Muscle of leg (tissue), 16 donors: ENCODE data around the gene ZNF154. TPM values are rescaled to one million over a fixed set of nuclear protein-coding genes. Genes with fewer than 3 reads are reported as not detected.
"Not testable (repeated sequence)": the region's sequence is repeated elsewhere in the genome, so short reads cannot be mapped to it uniquely, and the experiment has no call there.

Source experiments
- DNase-seq: peaks from one replicate; pipeline ENCODE4 v3.0.0; 2013
- H3K27ac ChIP-seq: one replicate; pipeline ENCODE4 v1.5.1; 2013; ENCODE audit warnings: mild to moderate bottlenecking, low read length, control low read depth
- H3K27me3 ChIP-seq: one replicate; pipeline ENCODE4 v1.6.1; 2013; ENCODE audit warnings: low read length; ENCODE audit not compliant: control insufficient read depth, insufficient read depth
- H3K36me3 ChIP-seq: one replicate; pipeline ENCODE4 v1.6.1; 2013; ENCODE audit warnings: low read length; ENCODE audit not compliant: control insufficient read depth, insufficient read depth
- H3K4me1 ChIP-seq: one replicate; pipeline ENCODE4 v1.6.1; 2013; ENCODE audit warnings: low read length; ENCODE audit not compliant: control insufficient read depth, insufficient read depth
- H3K4me3 ChIP-seq: one replicate; pipeline ENCODE4 v1.5.1; 2013; ENCODE audit warnings: low read length, control low read depth
- H3K9me3 ChIP-seq: replicated peaks from 2 replicates; pipeline ENCODE4 v1.6.1; 2013; ENCODE audit warnings: low read depth, low read length; ENCODE audit not compliant: control insufficient read depth
- WGBS: methylation state at CpG from one replicate; pipeline ENCODE4 v1.1.5; 2013; ENCODE audit warnings: missing lambda C conversion rate; ENCODE audit not compliant: insufficient coverage; 5-methylcytosine and 5-hydroxymethylcytosine counted together
- long read RNA-seq, 11 donors: transcript quantifications; one replicate each; lab custom pipeline, GENCODE V29; 2026
- polyA plus RNA-seq, 8 donors: library from polyadenylated mRNA; unstranded; fragments of 120-200 nt; gene quantifications; one replicate each; pipeline versions ENCODE4 v1.2.1 to v1.2.3, GENCODE V29; 2013; ENCODE audit warnings: inconsistent platforms in 1 of 8, low replicate concordance in 1 of 8; ENCODE audit not compliant: insufficient read length in 8 of 8, insufficient read depth in 1 of 8
- total RNA-seq: library from RNA; stranded (reverse); fragments of 120-200 nt; gene quantifications from one replicate; pipeline ENCODE4 v1.2.4, GENCODE V29; 2013

The ZNF154 gene
- total RNA-seq (7.6 TPM), polyA plus RNA-seq (10 to 100 TPM in 4 of 8 donors, 1 to 10 TPM in 4; 8.7 to 14.2 (median 10.0) TPM)
- long read RNA-seq, donor 1: 0 reads
- long read RNA-seq, donor 2: 0 reads
- long read RNA-seq, donor 3, partial matches to known transcripts: 0 of 1 reads
- long read RNA-seq, donor 3, other reads (novel, unspliced or antisense): 0 of 1 reads
- long read RNA-seq, donor 4: 0 reads
- long read RNA-seq, donor 5, partial matches to known transcripts: 11 of 12 reads
- long read RNA-seq, donor 5, other reads (novel, unspliced or antisense): 0 of 12 reads
- long read RNA-seq, donor 6, partial matches to known transcripts: 0 of 1 reads
- long read RNA-seq, donor 6, other reads (novel, unspliced or antisense): 0 of 1 reads
- long read RNA-seq, donor 7, full-length matches to known transcripts: 3 of 3 reads
- long read RNA-seq, donor 7, partial matches to known transcripts: 0 of 3 reads
- long read RNA-seq, donor 7, other reads (novel, unspliced or antisense): 0 of 3 reads
- long read RNA-seq, donor 8: 0 reads
- long read RNA-seq, donor 9, partial matches to known transcripts: 0 of 1 reads
- long read RNA-seq, donor 9, other reads (novel, unspliced or antisense): 0 of 1 reads
- long read RNA-seq, donor 10, partial matches to known transcripts: 5 of 5 reads
- long read RNA-seq, donor 10, other reads (novel, unspliced or antisense): 0 of 5 reads
- long read RNA-seq, donor 11: 0 reads

DNA sequence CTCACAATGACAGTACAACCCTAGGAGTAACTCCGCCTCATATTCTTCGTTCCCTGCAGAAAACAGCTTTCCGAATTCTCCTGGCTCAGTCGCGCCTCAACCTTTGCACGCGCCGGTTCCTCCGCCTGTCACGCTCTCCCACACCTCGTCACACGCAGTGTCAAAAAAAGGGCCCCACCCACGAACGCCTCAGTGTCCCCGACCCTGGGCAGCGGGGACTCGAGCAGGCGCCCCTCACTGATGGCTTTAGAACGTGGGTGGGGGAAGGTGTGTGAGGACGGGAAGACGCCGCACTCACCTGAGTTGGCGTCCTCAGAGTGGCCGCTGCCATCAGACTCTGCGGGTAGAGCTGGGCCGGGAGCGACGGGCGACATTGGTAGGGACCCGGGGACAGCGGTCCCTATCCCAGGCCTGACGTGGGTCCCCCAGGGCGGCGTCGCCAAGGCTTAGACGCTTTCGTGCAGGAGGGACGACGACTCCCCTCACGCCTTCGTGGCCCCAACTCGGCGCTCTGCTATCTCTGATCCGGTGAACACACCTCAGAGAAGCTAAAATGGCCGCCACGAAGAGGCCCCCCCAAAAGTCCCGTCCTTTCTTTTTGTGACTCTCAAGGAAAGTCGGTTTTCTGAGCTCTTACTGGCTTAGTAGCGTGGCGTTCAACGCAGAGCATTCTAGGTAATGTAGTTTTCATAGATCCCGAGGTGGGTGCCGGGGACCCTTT is at the start of gene ZNF154:
Gene ZNF154, minus strand, starts transcription at position 564 of the 721 bp plus-strand sequence. Its CDS starts 233 bp downstream, at position 331.
- H3K27me3 ChIP-seq: peaks cover 2% of the 10 kb centered on the region
- peaks cover 5% of the 10 kb centered on the region for H3K4me1 ChIP-seq
- peaks cover 39% of the 10 kb centered on the region for H3K9me3 ChIP-seq
- DNase-seq: peak; percentile 93
- WGBS: under 1% methylated on average over 42 of the region's 53 CpGs
- H3K36me3 ChIP-seq: peaks cover 40% of the 10 kb centered on the region
- H3K4me3 ChIP-seq: peak within 1 kb of the TSS; percentile 59
- peak within 1 kb of the TSS; percentile 86 for H3K27ac ChIP-seq

DNA sequence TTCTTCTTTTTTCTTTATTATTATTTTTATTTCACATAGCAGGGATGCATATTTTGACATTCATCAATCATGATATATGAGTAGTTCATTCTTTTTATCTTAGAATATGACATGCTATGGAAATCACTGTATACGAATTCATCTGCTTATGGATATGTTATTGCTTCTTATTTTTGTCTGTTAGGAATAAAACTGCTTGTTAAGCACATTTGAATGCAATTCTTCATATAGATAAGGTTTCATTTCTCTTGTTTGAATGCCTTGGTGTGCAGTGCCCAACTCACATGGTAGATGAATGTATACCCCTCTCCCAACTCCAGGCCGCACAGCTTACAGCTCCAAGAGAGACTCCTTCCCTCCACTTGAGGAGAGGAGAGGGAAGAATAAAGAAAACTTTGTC is 48.9 kb upstream of the ZNF154 start:
- Histone ChIP-seq H3K4me3 (no peak overlapping the region), H3K36me3 (peaks cover 78% of the 10 kb centered on the region), H3K9me3 (peaks cover 50% of the 10 kb centered on the region), H3K4me1 (no peaks in the 10 kb centered on the region), H3K27ac (no peak overlapping the region), H3K27me3 (no peaks in the 10 kb centered on the region)
- DNase-seq: no peak
- WGBS: no CpG with 5 or more reads among the region's 2 CpGs

DNA sequence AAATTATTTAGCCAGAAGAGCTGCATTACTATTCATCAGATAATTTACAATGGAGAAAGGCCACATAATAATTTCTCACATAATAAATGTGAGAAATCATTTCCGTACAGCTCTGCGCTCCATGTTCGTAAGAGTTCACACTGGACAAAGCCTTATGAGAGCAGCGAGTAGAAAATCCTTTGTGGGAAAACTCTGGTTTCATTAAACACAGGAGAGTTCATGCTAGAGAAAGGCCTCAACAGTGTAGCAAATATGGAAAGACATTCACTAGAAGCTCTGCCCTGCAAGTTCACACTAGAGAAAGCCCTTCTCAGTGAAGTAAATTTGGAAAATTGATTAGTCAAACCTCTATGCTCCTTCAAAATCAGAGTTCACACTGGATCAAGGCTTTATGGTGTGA is 46.0 kb upstream of the ZNF154 start:
- Histone ChIP-seq H3K4me3 (no peak overlapping the region), H3K9me3 (peaks cover 76% of the 10 kb centered on the region), H3K4me1 (no peaks in the 10 kb centered on the region), H3K27ac (no peak overlapping the region), H3K27me3 (no peaks in the 10 kb centered on the region), H3K36me3 (peaks cover 91% of the 10 kb centered on the region)
- WGBS: 93% methylated on average over 4 of the region's 4 CpGs
- DNase-seq: no peak

DNA sequence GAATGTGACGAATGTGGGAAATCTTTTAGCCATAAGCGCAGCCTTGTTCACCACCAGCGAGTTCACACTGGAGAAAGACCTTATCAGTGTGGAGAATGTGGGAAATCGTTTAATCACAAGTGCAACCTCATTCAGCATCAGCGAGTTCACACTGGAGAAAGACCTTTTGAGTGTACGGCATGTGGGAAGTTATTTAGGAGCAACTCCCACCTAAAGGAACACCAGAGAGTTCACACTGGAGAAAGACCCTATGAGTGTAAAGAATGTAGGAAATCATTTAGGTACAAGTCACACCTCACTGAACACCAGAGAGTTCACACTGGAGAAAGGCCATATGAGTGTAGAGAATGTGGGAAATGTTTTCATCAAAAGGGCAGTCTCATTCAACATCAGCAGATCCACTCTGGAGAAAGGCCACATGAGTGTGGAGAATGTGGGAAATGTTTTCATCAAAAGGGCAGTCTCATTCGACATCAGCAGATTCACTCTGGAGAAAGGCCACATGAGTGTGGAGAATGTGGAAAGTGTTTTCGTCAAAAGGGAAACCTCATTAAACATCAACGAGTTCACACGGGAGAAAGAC is 45.2 kb upstream of the ZNF154 start:
- no peak overlapping the region for H3K4me3 ChIP-seq
- no peaks in the 10 kb centered on the region for H3K4me1 ChIP-seq
- no peaks in the 10 kb centered on the region for H3K27me3 ChIP-seq
- 96% methylated on average over 4 of the region's 10 CpGs for WGBS
- peaks cover 82% of the 10 kb centered on the region for H3K9me3 ChIP-seq
- H3K27ac ChIP-seq: no peak overlapping the region
- no peak for DNase-seq
- H3K36me3 ChIP-seq: peaks cover 89% of the 10 kb centered on the region

DNA sequence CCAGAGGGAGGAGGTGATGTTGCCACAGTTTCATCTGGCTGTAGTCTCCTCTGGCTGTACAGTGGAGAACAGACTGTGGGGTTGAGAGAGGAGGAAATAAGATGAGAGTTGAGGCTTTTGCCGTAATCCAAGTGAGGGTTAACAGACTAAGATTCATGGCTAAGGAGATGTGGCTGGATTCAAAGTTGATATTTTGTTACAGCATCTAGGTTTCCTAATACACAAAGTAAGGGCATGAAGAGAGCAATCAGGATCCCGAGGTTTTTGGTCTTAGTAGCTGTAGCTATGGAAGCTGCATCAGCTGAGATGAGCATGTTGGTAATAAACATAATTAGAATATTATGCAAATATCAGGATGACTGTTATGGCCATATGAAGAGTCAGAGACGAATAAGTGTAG is 39.0 kb upstream of the ZNF154 start:
- Histone ChIP-seq H3K9me3 (peaks cover 53% of the 10 kb centered on the region), H3K27me3 (no peaks in the 10 kb centered on the region), H3K36me3 (peaks cover 49% of the 10 kb centered on the region), H3K4me1 (peaks cover 6% of the 10 kb centered on the region), H3K27ac (no peak overlapping the region), H3K4me3 (no peak overlapping the region)
- WGBS: 100% methylated on average over 2 of the region's 3 CpGs
- DNase-seq: no peak

DNA sequence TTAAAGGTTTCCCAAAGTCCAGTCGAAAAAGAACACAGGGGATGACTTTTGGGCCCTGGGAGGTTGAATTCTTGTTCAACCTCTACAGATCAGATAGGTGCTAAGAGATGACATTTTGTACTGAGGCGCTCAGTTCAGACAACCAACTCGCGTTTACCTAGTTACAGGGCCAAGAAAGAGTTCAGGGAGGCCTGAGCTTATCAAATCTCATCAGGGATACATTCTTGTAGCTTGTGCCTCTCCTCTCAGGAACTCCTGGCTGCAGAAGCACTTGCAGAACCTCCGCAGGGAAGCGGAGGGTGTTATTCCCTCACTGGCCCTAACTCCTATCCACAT is 38.4 kb upstream of the ZNF154 start:
- 12% methylated on average over 4 of the region's 6 CpGs for WGBS

DNA sequence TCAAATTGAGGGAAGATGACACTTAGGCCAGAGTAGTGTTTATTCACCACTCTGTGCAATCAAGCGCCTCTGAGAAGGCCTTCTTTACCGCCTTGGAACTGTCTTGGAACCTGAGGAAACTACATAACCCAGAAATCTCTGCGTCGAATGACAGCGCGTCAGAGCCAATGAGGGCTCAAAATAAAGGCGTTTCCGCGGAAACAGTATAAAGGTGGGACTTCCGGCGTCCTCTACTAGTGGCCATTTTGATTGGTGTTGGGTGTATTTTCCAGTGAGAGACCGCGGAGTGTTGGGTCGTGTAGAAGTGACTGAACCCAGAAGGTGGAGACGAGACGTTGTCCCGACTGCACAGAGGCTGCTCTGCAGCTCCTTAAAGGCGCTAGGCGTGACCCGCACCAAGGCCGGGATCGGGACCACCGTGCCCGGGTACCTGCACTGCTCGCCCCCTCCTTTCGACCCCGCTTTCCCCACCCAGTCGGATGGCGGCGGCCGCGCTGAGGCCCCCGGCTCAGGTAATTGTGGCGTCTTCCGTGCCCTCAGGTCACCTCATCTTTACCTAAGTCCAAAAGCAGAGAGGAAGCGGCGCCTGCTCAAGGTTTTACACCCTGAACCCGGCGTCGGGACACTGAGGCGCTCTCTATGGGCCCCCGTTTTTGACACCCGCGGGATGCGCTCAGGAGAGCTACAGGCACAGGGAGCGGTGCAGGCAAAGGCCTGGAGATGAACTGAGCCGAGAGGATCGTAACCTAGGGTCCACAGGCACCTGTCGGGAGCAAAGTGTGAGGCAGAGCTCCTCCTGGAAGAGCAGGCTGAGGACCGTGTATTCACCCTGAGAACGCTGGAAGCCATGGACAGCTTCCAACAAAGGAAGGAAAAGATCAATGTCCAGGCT is 37.8 kb upstream of the ZNF154 start, which contains the start of gene ZNF776:
Gene ZNF776, plus strand, starts transcription at position 236 of the 892 bp plus-strand sequence. Its CDS starts 244 bp downstream, at position 480.
- DNase-seq: peak; percentile 97
- peak within 1 kb of the TSS; percentile 69 for H3K4me3 ChIP-seq
- 1% methylated on average over 51 of the region's 51 CpGs for WGBS
- peaks cover 42% of the 10 kb centered on the region for H3K9me3 ChIP-seq
- peaks cover 37% of the 10 kb centered on the region for H3K36me3 ChIP-seq
- peak within 1 kb of the TSS; percentile 93 for H3K27ac ChIP-seq
- peaks cover 6% of the 10 kb centered on the region for H3K4me1 ChIP-seq
- no peaks in the 10 kb centered on the region for H3K27me3 ChIP-seq

More for the DNA sequence above, 38.4 kb upstream of the ZNF154 start:
- Histone ChIP-seq H3K9me3 (peaks cover 47% of the 10 kb centered on the region), H3K36me3 (peaks cover 43% of the 10 kb centered on the region), H3K4me1 (peaks cover 6% of the 10 kb centered on the region), H3K4me3 (peak overlapping the region; percentile 69), H3K27me3 (no peaks in the 10 kb centered on the region), H3K27ac (no peak overlapping the region)
- no peak for DNase-seq

DNA sequence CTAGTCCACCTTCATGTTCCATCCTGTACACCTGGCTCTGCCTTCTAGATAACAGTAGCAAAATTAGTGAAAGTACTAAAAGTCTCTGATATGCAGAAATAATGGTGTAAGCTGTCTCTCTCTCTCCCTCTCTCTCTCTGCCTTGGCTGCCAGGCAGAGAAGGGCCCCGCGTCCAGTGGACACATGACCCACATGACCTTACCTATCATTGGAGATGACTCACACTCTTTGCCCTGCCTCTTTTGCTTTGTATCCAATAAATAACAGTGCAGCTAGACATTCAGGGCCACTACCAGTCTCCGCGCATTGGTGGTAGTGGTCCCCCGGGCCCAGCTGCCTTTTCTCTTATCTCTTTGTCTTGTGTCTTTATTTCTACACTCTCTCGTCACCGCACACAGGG is 29.8 kb upstream of the ZNF154 start:
- H3K4me1 ChIP-seq, H3K9me3 ChIP-seq, DNase-seq, H3K36me3 ChIP-seq, H3K27me3 ChIP-seq, H3K27ac ChIP-seq, H3K4me3 ChIP-seq: not testable (repeated sequence)
- 96% methylated on average over 4 of the region's 7 CpGs for WGBS

DNA sequence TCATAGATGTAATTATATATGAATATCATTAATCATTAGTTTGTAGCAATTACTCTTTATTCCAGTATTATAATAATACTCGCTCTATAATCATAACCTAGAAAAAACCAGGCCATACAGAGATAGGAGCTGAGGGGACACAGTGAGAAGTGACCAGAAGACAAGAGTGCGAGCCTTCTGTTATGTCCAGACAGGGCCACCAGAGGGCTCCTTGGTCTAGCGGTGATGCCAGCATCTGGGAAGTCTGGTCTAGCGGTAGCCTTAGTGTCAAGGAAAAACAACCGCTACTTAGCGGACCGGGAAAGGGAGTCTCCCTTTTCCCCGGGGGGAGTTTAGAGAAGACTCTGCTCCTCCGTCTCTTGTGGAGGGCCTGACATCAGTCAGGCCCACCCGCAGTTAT is 29.3 kb upstream of the ZNF154 start:
- H3K36me3 ChIP-seq, H3K4me1 ChIP-seq, H3K27ac ChIP-seq, H3K4me3 ChIP-seq, H3K27me3 ChIP-seq, H3K9me3 ChIP-seq: not testable (repeated sequence)
- whole genome bisulfite sequencing: 0% methylated on average over 4 of the region's 10 CpGs
- DNase-seq: peak; percentile 26
